WTC11 (cell line): ENCODE data around the gene SHISAL2A. TPM values are rescaled to one million over a fixed set of nuclear protein-coding genes. Genes with fewer than 3 reads are reported as not detected.
A peak's percentile ranks its signal among the peaks of the same experiment; 100 is the strongest.

Experiments
- ATF1 ChIP-seq: sonication (generic); formaldehyde crosslinking; IDR thresholded peaks from 2 replicates; pipeline ENCODE4 v1.8.1; 2023; ENCODE audit warnings: mild to moderate bottlenecking, moderate library complexity, missing genetic modification reagents
- CBFB ChIP-seq: sonication (generic); formaldehyde crosslinking; IDR thresholded peaks from 2 replicates; pipeline ENCODE4 v1.8.1; 2022; ENCODE audit warnings: mild to moderate bottlenecking, low read depth, missing genetic modification reagents
- CREM ChIP-seq: sonication (generic); formaldehyde crosslinking; IDR thresholded peaks from 2 replicates; pipeline ENCODE4 v1.8.1; 2022; ENCODE audit warnings: mild to moderate bottlenecking, missing genetic modification reagents, moderate library complexity
- ETV6 ChIP-seq: sonication (generic); formaldehyde crosslinking; IDR thresholded peaks from 2 replicates; pipeline ENCODE4 v1.8.1; 2022; ENCODE audit warnings: mild to moderate bottlenecking, missing genetic modification reagents
- GTF2I ChIP-seq: fragments of 250-450 bp; sonication (Bioruptor Pico); conservative IDR thresholded peaks from 2 replicates; pipeline ENCODE4 v1.4.0; 2021; ENCODE audit warnings: mild to moderate bottlenecking
- KAT7 ChIP-seq: sonication (generic); formaldehyde crosslinking; IDR thresholded peaks from 2 replicates; pipeline ENCODE4 v1.8.1; 2023; ENCODE audit warnings: missing genetic modification reagents, mild to moderate bottlenecking, borderline replicate concordance
- PRRX2 ChIP-seq: fragments of 250-450 bp; sonication (Bioruptor Pico); IDR thresholded peaks from 2 replicates; pipeline ENCODE4 v1.8.0; 2021; ENCODE audit warnings: mild to moderate bottlenecking
- RELA ChIP-seq: sonication (generic); formaldehyde crosslinking; IDR thresholded peaks from 2 replicates; pipeline ENCODE4 v1.8.1; 2022; ENCODE audit warnings: missing genetic modification reagents, mild to moderate bottlenecking, borderline replicate concordance
- RORB ChIP-seq: fragments of 250-450 bp; sonication (Bioruptor Pico); IDR thresholded peaks from 2 replicates; pipeline ENCODE4 v1.9.0; 2021; ENCODE audit warnings: mild to moderate bottlenecking
- ZBTB21 ChIP-seq: sonication (generic); formaldehyde crosslinking; IDR thresholded peaks from 2 replicates; pipeline ENCODE4 v1.8.1; 2023; ENCODE audit warnings: mild to moderate bottlenecking, missing genetic modification reagents, borderline replicate concordance
- ZNF317 ChIP-seq: sonication (generic); formaldehyde crosslinking; IDR thresholded peaks from 2 replicates; pipeline ENCODE4 v1.8.1; 2023; ENCODE audit warnings: low read depth, mild to moderate bottlenecking, moderate library complexity, missing genetic modification reagents, borderline replicate concordance
- ZNF396 ChIP-seq: fragments of 250-450 bp; sonication (Bioruptor Pico); IDR thresholded peaks from 2 replicates; pipeline ENCODE4 v1.8.0; 2021; ENCODE audit warnings: mild to moderate bottlenecking, moderate library complexity, borderline replicate concordance
- total RNA-seq: library from RNA; stranded (reverse); gene quantifications from 3 replicates; pipeline ENCODE4 v1.2.3, GENCODE V29; 2021
- TF ChIP-seq, protein P1 (sequence below): sonication (generic); formaldehyde crosslinking; IDR thresholded peaks from 2 replicates; pipeline ENCODE4 v1.8.0; 2022; ENCODE audit warnings: mild to moderate bottlenecking, missing genetic modification reagents
- TF ChIP-seq, protein P2 (sequence below): fragments of 250-450 bp; sonication (Bioruptor Pico); conservative IDR thresholded peaks from 2 replicates; pipeline ENCODE4 v1.9.0; 2021; ENCODE audit warnings: mild to moderate bottlenecking
- TF ChIP-seq, protein P3 (sequence below): sonication (generic); formaldehyde crosslinking; conservative IDR thresholded peaks from 2 replicates; pipeline ENCODE4 v1.8.1; 2023; ENCODE audit warnings: mild to moderate bottlenecking, low read depth, missing genetic modification reagents, moderate library complexity
- TF ChIP-seq, protein P4 (sequence below): sonication (generic); formaldehyde crosslinking; IDR thresholded peaks from 2 replicates; pipeline ENCODE4 v1.8.0; 2022; ENCODE audit warnings: mild to moderate bottlenecking, missing genetic modification reagents
- TF ChIP-seq, protein P5 (sequence below): sonication (generic); formaldehyde crosslinking; IDR thresholded peaks from 2 replicates; pipeline ENCODE4 v1.8.0; 2023; ENCODE audit warnings: missing genetic modification reagents
- TF ChIP-seq, protein P6 (sequence below): fragments of 200-600 bp; IDR thresholded peaks from 2 replicates; pipeline ENCODE4 v1.8.0; 2022; ENCODE audit warnings: antibody characterized with exemption
- TF ChIP-seq, protein P7 (sequence below): sonication (generic); formaldehyde crosslinking; IDR thresholded peaks from 2 replicates; pipeline ENCODE4 v1.8.0; 2023; ENCODE audit warnings: missing genetic modification reagents, mild to moderate bottlenecking, borderline replicate concordance
- TF ChIP-seq, protein P8 (sequence below): sonication (generic); formaldehyde crosslinking; IDR thresholded peaks from 2 replicates; pipeline ENCODE4 v1.8.0; 2022; ENCODE audit warnings: mild to moderate bottlenecking, missing genetic modification reagents

Gene SHISAL2A
- total RNA-seq, 1 experiment from 2014 or later = 1.4 TPM

DNA sequence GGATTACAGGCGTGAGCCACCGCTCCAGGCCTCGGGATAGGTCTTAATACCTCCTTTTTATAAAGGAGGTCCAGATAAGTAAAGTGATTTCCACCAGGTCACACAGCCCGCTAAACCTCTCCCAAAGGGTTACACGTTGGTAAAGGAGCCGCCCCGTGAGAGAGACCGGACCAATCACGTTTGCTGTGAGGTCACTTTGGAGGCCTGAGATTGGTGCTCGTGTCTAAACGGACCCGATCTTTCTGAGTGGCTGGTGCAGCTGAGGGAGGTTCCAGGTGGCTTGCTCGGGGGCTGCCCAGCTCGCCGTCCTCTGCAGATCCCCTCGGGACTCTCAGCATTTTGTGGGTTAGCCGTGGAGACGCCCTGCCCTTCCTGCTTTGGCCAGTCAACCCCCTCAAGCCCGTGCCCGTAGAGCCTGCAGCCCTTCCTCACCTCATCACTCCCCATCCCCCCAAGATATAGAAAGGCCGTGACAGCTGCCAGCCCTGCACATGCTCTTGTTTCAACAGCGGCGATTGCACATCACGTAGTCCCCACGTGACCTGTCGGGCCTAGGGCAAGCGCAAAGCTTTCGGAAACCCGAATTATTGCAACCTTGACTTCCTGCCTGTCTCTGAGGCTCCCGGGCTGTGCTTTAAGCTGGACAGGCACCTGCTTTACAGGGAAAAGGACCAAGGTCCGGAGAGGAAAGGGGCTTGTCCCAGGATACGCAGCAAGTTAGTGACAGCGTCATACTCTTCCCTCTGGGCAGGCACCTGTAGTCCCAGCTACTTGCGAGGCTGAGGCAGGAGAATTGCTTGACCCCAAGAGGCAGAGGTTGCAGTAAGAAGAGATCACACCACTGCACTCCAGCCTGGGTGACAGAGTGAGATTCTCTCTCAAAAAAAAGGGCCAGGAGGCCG, 70.2 kb downstream of the SHISAL2A start (continued):
- TF ChIP-seq, protein P1, sequence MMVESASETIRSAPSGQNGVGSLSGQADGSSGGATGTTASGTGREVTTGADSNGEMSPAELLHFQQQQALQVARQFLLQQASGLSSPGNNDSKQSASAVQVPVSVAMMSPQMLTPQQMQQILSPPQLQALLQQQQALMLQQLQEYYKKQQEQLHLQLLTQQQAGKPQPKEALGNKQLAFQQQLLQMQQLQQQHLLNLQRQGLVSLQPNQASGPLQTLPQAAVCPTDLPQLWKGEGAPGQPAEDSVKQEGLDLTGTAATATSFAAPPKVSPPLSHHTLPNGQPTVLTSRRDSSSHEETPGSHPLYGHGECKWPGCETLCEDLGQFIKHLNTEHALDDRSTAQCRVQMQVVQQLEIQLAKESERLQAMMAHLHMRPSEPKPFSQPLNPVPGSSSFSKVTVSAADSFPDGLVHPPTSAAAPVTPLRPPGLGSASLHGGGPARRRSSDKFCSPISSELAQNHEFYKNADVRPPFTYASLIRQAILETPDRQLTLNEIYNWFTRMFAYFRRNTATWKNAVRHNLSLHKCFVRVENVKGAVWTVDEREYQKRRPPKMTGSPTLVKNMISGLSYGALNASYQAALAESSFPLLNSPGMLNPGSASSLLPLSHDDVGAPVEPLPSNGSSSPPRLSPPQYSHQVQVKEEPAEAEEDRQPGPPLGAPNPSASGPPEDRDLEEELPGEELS (CRISPR knock-in tag) = peak; percentile 71; the same call in 1 of the 2 replicates
- TF ChIP-seq CREM (CRISPR knock-in tag) = no peak; the same call in 1 of the 2 replicates
- no peak for TF ChIP-seq PRRX2 (CRISPR knock-in tag)
- TF ChIP-seq CBFB (CRISPR knock-in tag) = no peak
- TF ChIP-seq RORB (CRISPR knock-in tag) = no peak
- TF ChIP-seq, protein P2, sequence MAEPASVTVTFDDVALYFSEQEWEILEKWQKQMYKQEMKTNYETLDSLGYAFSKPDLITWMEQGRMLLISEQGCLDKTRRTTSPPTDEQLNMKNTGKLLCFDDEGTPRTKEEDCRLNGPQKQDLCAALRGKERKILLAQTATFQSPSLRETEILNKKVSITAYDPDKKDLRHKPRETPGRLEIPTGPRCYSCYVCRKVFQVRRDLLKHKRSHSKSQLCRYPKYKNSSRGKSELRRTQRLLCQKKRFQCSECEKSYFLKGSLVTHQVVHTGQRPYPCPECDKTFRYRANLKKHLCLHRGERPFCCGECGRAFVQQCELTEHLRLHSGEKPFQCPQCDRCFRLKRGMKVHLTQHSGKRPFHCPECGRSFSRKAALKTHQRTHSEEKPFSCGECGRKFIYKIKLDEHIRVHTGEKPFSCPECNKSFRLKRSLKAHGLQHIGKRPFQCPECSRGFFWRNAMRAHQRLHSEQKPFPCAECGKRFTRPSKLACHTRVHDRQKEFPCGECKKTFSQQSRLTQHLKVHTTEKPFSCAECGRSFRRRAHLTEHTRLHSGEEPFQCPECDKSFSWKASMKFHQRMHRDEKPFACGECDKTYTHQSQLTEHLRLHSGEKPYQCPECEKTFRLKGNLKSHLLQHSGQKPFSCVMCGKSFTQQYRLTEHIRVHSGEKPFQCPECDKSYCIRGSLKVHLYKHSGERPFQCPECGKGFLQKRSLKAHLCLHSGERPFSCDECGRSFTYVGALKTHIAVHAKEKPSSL (CRISPR knock-in tag) = no peak
- TF ChIP-seq ZNF317 = no peak
- TF ChIP-seq, protein P3, sequence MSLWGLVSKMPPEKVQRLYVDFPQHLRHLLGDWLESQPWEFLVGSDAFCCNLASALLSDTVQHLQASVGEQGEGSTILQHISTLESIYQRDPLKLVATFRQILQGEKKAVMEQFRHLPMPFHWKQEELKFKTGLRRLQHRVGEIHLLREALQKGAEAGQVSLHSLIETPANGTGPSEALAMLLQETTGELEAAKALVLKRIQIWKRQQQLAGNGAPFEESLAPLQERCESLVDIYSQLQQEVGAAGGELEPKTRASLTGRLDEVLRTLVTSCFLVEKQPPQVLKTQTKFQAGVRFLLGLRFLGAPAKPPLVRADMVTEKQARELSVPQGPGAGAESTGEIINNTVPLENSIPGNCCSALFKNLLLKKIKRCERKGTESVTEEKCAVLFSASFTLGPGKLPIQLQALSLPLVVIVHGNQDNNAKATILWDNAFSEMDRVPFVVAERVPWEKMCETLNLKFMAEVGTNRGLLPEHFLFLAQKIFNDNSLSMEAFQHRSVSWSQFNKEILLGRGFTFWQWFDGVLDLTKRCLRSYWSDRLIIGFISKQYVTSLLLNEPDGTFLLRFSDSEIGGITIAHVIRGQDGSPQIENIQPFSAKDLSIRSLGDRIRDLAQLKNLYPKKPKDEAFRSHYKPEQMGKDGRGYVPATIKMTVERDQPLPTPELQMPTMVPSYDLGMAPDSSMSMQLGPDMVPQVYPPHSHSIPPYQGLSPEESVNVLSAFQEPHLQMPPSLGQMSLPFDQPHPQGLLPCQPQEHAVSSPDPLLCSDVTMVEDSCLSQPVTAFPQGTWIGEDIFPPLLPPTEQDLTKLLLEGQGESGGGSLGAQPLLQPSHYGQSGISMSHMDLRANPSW (CRISPR knock-in tag) = no peak
- TF ChIP-seq, protein P4, sequence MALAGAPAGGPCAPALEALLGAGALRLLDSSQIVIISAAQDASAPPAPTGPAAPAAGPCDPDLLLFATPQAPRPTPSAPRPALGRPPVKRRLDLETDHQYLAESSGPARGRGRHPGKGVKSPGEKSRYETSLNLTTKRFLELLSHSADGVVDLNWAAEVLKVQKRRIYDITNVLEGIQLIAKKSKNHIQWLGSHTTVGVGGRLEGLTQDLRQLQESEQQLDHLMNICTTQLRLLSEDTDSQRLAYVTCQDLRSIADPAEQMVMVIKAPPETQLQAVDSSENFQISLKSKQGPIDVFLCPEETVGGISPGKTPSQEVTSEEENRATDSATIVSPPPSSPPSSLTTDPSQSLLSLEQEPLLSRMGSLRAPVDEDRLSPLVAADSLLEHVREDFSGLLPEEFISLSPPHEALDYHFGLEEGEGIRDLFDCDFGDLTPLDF (CRISPR knock-in tag) = no peak
- TF ChIP-seq ZBTB21 = peak; percentile 56; the same call in 1 of the 2 replicates
- TF ChIP-seq ETV6 (CRISPR knock-in tag) = no peak
- TF ChIP-seq, protein P5, sequence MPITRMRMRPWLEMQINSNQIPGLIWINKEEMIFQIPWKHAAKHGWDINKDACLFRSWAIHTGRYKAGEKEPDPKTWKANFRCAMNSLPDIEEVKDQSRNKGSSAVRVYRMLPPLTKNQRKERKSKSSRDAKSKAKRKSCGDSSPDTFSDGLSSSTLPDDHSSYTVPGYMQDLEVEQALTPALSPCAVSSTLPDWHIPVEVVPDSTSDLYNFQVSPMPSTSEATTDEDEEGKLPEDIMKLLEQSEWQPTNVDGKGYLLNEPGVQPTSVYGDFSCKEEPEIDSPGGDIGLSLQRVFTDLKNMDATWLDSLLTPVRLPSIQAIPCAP (CRISPR knock-in tag) = no peak
- no peak for TF ChIP-seq ZNF396
- no peak for TF ChIP-seq KAT7 (CRISPR knock-in tag)
- TF ChIP-seq, protein P6, sequence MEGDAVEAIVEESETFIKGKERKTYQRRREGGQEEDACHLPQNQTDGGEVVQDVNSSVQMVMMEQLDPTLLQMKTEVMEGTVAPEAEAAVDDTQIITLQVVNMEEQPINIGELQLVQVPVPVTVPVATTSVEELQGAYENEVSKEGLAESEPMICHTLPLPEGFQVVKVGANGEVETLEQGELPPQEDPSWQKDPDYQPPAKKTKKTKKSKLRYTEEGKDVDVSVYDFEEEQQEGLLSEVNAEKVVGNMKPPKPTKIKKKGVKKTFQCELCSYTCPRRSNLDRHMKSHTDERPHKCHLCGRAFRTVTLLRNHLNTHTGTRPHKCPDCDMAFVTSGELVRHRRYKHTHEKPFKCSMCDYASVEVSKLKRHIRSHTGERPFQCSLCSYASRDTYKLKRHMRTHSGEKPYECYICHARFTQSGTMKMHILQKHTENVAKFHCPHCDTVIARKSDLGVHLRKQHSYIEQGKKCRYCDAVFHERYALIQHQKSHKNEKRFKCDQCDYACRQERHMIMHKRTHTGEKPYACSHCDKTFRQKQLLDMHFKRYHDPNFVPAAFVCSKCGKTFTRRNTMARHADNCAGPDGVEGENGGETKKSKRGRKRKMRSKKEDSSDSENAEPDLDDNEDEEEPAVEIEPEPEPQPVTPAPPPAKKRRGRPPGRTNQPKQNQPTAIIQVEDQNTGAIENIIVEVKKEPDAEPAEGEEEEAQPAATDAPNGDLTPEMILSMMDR = no peak
- TF ChIP-seq, protein P7, sequence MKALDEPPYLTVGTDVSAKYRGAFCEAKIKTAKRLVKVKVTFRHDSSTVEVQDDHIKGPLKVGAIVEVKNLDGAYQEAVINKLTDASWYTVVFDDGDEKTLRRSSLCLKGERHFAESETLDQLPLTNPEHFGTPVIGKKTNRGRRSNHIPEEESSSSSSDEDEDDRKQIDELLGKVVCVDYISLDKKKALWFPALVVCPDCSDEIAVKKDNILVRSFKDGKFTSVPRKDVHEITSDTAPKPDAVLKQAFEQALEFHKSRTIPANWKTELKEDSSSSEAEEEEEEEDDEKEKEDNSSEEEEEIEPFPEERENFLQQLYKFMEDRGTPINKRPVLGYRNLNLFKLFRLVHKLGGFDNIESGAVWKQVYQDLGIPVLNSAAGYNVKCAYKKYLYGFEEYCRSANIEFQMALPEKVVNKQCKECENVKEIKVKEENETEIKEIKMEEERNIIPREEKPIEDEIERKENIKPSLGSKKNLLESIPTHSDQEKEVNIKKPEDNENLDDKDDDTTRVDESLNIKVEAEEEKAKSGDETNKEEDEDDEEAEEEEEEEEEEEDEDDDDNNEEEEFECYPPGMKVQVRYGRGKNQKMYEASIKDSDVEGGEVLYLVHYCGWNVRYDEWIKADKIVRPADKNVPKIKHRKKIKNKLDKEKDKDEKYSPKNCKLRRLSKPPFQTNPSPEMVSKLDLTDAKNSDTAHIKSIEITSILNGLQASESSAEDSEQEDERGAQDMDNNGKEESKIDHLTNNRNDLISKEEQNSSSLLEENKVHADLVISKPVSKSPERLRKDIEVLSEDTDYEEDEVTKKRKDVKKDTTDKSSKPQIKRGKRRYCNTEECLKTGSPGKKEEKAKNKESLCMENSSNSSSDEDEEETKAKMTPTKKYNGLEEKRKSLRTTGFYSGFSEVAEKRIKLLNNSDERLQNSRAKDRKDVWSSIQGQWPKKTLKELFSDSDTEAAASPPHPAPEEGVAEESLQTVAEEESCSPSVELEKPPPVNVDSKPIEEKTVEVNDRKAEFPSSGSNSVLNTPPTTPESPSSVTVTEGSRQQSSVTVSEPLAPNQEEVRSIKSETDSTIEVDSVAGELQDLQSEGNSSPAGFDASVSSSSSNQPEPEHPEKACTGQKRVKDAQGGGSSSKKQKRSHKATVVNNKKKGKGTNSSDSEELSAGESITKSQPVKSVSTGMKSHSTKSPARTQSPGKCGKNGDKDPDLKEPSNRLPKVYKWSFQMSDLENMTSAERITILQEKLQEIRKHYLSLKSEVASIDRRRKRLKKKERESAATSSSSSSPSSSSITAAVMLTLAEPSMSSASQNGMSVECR (CRISPR knock-in tag) = peak; percentile 54; the same call in 1 of the 2 replicates
- TF ChIP-seq, protein P8, sequence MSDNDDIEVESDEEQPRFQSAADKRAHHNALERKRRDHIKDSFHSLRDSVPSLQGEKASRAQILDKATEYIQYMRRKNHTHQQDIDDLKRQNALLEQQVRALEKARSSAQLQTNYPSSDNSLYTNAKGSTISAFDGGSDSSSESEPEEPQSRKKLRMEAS (CRISPR knock-in tag) = peak; percentile 97
- TF ChIP-seq RELA (CRISPR knock-in tag) = no peak
- TF ChIP-seq ATF1 = no peak
- TF ChIP-seq GTF2I (CRISPR knock-in tag) = no peak
